T-helper 2 cell treated with Interferon-gamma antibody and Interleukin-4, amounts not matched to agents 5 μg/mL and 100 μg/mL, for 36 hours (primary cell): ENCODE results near the gene ASXL1.

ENCODE experiments used
- DNase-seq: peaks from one replicate; pipeline ENCODE4 v3.0.0; 2021; ENCODE audit warnings: low spot score
- H3K27ac Mint-ChIP-seq: one replicate; pipeline ENCODE4 v1.8.0; 2021; ENCODE audit warnings: mild to moderate bottlenecking, mixed read lengths
- H3K27me3 Mint-ChIP-seq: one replicate; pipeline ENCODE4 v1.8.0; 2021; ENCODE audit warnings: low read depth, mixed read lengths
- H3K36me3 Mint-ChIP-seq: one replicate; pipeline ENCODE4 v1.8.0; 2021; ENCODE audit warnings: low read depth, mixed read lengths
- H3K4me1 Mint-ChIP-seq: one replicate; pipeline ENCODE4 v1.8.0; 2021; ENCODE audit warnings: low read depth, mixed read lengths
- H3K4me3 Mint-ChIP-seq: one replicate; pipeline ENCODE4 v1.8.0; 2022; ENCODE audit warnings: mild to moderate bottlenecking, moderate library complexity, mixed read lengths
- H3K9me3 Mint-ChIP-seq: one replicate; pipeline ENCODE4 v1.8.0; 2021; ENCODE audit warnings: mixed read lengths

ASXL1 gene

GRCh38 chr20:32456869-32457478, 98.8 kb downstream of the ASXL1 start:
- no peak for DNase-seq
- H3K4me3 Mint-ChIP-seq: no peak overlapping the region
- no peaks in the 10 kb centered on the region for H3K27me3 Mint-ChIP-seq
- peaks cover 8% of the 10 kb centered on the region for H3K36me3 Mint-ChIP-seq
- no peak overlapping the region for H3K27ac Mint-ChIP-seq
- no peaks in the 10 kb centered on the region for H3K9me3 Mint-ChIP-seq
- no peaks in the 10 kb centered on the region for H3K4me1 Mint-ChIP-seq

- Mint-ChIP-seq H3K4me3 (no peak overlapping the region), H3K36me3 (peaks cover 7% of the 10 kb centered on the region)
Observed at GRCh38 chr20:32457479-32457986, 99.4 kb downstream of the ASXL1 start.

GRCh38 chr20:32458061-32458836, 100.1 kb downstream of the ASXL1 start:
- Mint-ChIP-seq H3K9me3 (no peaks in the 10 kb centered on the region), H3K4me3 (no peak overlapping the region), H3K27me3 (no peaks in the 10 kb centered on the region), H3K4me1 (no peaks in the 10 kb centered on the region), H3K36me3 (peaks cover 4% of the 10 kb centered on the region), H3K27ac (peak overlapping the region; percentile 49)
- no peak for DNase-seq

More at GRCh38 chr20:32457479-32457986, 99.4 kb downstream of the ASXL1 start:
- Mint-ChIP-seq H3K27ac (no peak overlapping the region), H3K4me1 (no peaks in the 10 kb centered on the region), H3K9me3 (no peaks in the 10 kb centered on the region), H3K27me3 (no peaks in the 10 kb centered on the region)
- DNase-seq: no peak

GRCh38 chr20:32458837-32459220, 100.7 kb downstream of the ASXL1 start:
- H3K27me3 Mint-ChIP-seq: no peaks in the 10 kb centered on the region
- H3K9me3 Mint-ChIP-seq: no peaks in the 10 kb centered on the region
- H3K4me3 Mint-ChIP-seq: no peak overlapping the region
- no peaks in the 10 kb centered on the region for H3K4me1 Mint-ChIP-seq
- no peak for DNase-seq
- H3K36me3 Mint-ChIP-seq: peaks cover 2% of the 10 kb centered on the region
- H3K27ac Mint-ChIP-seq: no peak overlapping the region

- Mint-ChIP-seq H3K4me1 (no peaks in the 10 kb centered on the region), H3K9me3 (no peaks in the 10 kb centered on the region), H3K27ac (no peak overlapping the region), H3K4me3 (no peak overlapping the region), H3K27me3 (no peaks in the 10 kb centered on the region), H3K36me3 (peaks cover under 1% of the 10 kb centered on the region)
- DNase-seq: no peak
Observed at GRCh38 chr20:32460231-32460630, 102.1 kb downstream of the ASXL1 start.

- Mint-ChIP-seq H3K9me3 (no peaks in the 10 kb centered on the region), H3K4me1 (no peaks in the 10 kb centered on the region), H3K4me3 (no peak overlapping the region), H3K36me3 (no peaks in the 10 kb centered on the region), H3K27me3 (no peaks in the 10 kb centered on the region), H3K27ac (no peak overlapping the region)
- DNase-seq: no peak
Observed at GRCh38 chr20:32460683-32461320, 102.7 kb downstream of the ASXL1 start.

- H3K36me3 Mint-ChIP-seq: no peaks in the 10 kb centered on the region
- H3K4me1 Mint-ChIP-seq: no peaks in the 10 kb centered on the region
- no peak for DNase-seq
- H3K9me3 Mint-ChIP-seq: no peaks in the 10 kb centered on the region
- no peak overlapping the region for H3K27ac Mint-ChIP-seq
- no peaks in the 10 kb centered on the region for H3K27me3 Mint-ChIP-seq
- no peak overlapping the region for H3K4me3 Mint-ChIP-seq
Observed at GRCh38 chr20:32461836-32462600, 103.9 kb downstream of the ASXL1 start.

- Mint-ChIP-seq H3K36me3 (no peaks in the 10 kb centered on the region), H3K4me1 (no peaks in the 10 kb centered on the region), H3K27ac (no peak overlapping the region), H3K4me3 (no peak overlapping the region), H3K27me3 (no peaks in the 10 kb centered on the region), H3K9me3 (no peaks in the 10 kb centered on the region)
- DNase-seq: no peak
Observed at GRCh38 chr20:32462900-32463641, 104.9 kb downstream of the ASXL1 start.

GRCh38 chr20:32463642-32464400, 105.7 kb downstream of the ASXL1 start:
- no peaks in the 10 kb centered on the region for H3K9me3 Mint-ChIP-seq
- DNase-seq: no peak
- no peaks in the 10 kb centered on the region for H3K27me3 Mint-ChIP-seq
- no peak overlapping the region for H3K4me3 Mint-ChIP-seq
- no peak overlapping the region for H3K27ac Mint-ChIP-seq
- H3K36me3 Mint-ChIP-seq: no peaks in the 10 kb centered on the region
- H3K4me1 Mint-ChIP-seq: no peaks in the 10 kb centered on the region

GRCh38 chr20:32464401-32465091, 106.4 kb downstream of the ASXL1 start:
- Mint-ChIP-seq H3K4me1 (no peaks in the 10 kb centered on the region), H3K27me3 (no peaks in the 10 kb centered on the region), H3K36me3 (no peaks in the 10 kb centered on the region), H3K4me3 (no peak overlapping the region), H3K27ac (no peak overlapping the region), H3K9me3 (no peaks in the 10 kb centered on the region)
- DNase-seq: no peak

GRCh38 chr20:32465092-32465900, 107.2 kb downstream of the ASXL1 start:
- Mint-ChIP-seq H3K27ac (no peak overlapping the region), H3K4me3 (no peak overlapping the region), H3K27me3 (no peaks in the 10 kb centered on the region), H3K36me3 (peaks cover 1% of the 10 kb centered on the region), H3K9me3 (no peaks in the 10 kb centered on the region), H3K4me1 (no peaks in the 10 kb centered on the region)
- no peak for DNase-seq
